LNCAP (cell line): Measurements from ENCODE around the gene VWC2.
A peak's percentile ranks its signal among the peaks of the same experiment; 100 is the strongest.

Experiments used
- TF ChIP-seq, protein P1 (sequence below): fragments of 450-650 bp; IDR thresholded peaks from 2 replicates; pipeline ENCODE4 v1.5.1; 2017; ENCODE audit warnings: mild to moderate bottlenecking

VWC2 gene

DNA sequence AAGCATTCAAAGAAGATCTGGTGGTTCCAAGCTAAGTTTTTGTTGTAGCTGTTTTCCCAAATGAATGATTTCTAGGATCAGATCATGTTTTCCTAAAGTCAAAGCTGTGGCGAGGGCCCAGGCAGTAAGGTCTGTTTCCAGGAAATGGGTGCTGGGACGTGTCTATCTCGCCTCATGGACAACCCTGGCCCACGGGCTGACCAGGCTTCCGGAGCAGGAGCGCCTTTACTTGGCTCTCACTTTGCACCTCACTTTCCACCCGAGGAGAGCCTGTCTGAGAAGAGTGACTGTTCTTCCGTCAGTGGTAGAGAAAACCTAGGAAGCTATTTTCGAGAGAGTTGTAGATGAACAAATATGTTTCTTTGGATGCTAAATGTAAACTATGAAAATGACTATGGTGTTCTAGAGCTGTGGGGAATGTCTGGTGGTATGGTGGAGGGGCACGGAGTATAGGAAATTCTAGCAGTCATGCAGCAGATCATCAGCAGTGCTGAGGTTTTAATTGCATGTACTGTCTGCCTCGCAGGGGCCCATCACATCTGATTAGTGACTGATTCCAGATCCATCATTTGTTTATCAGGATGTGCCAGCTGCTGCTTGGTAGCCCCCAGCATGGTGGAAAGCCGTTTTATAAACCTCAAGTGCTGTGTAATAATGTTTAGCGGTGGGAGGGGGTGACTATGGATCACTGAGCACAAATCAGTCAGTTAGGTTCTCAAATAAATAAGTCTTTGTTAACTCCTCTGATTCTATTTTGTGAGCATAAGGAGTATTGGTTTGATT lies 66.6 kb downstream of the VWC2 start:
- TF ChIP-seq, protein P1, sequence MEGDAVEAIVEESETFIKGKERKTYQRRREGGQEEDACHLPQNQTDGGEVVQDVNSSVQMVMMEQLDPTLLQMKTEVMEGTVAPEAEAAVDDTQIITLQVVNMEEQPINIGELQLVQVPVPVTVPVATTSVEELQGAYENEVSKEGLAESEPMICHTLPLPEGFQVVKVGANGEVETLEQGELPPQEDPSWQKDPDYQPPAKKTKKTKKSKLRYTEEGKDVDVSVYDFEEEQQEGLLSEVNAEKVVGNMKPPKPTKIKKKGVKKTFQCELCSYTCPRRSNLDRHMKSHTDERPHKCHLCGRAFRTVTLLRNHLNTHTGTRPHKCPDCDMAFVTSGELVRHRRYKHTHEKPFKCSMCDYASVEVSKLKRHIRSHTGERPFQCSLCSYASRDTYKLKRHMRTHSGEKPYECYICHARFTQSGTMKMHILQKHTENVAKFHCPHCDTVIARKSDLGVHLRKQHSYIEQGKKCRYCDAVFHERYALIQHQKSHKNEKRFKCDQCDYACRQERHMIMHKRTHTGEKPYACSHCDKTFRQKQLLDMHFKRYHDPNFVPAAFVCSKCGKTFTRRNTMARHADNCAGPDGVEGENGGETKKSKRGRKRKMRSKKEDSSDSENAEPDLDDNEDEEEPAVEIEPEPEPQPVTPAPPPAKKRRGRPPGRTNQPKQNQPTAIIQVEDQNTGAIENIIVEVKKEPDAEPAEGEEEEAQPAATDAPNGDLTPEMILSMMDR, result no peak

DNA sequence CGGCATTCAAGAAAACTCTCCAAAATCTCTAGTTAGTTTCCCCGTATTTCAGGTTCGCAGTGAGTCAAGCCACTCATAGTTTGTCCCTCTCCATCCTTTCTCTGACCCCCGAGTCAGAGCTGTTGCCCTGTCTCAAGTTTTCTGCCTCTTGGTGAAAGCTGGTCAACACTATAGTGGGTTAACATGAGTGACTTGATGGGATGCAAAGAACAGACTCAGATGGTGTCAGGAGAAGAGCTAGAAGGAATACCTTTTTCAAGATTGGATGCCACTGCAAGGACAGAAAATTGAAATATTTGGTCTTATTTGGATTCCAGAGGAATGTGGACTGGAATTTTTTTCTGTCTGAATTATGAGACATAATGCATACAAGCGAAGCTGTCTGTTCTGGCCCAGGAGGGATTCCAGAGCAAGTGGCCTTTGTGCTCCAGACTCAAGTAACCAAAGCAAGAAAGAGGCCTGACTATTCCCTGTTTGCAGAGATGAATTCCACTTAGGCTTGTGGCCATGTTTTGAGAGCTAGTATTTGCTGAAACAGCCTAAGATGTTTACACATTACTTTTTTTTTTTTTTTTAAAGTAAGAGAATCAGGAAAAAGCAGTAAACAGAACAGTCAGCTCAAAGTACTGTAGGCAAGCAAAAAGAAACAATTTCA lies 67.4 kb downstream of the VWC2 start:
- TF ChIP-seq, protein P1, result no peak

DNA sequence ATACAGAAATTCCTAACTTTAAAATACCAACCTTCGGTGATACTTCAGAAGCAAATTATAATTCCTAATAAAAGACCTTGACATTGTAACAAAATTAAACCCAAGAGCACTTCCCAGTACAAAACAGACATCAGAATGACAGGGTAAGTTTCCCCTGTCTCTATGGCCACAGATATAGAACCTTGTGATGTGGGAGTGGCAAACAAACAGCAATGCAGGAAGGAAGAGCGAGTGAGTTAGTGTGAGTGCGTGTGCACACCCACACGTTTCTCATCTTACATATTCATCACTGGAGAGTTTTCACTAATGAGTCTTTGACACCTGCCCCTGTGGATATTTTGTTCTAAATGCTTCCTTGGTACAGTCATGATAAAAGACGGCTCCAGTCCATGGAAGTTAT lies 72.2 kb downstream of the VWC2 start:
- TF ChIP-seq, protein P1, result no peak

DNA sequence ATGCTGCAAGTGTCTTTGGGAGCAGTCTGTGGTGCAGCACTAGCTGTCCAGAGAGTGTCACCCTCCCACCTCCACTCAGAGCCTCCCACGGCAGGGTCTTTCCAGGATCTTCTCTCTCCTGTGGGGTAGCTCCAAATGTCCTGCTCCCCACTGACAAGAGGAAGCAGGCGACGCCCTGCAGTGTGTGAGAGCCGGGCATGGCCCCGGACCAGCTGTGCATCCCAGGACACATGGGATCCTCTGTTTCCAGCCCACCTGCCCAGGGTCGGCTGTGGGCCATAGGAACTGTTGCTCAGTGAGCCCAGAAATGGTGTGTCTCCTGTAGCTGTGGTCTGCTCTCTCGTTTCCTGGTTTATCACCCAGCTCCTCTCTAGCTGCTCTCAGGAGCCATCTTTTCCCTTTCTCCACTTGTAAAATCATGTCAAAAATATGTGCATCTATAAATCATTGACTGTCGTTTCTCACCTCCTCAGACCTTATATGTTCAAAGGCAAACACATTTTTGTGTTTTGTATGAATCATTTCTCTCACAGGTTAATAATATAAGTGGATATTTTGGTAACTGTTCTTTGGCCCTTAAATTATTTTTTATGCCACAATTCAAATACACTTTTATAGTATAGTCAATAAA lies 74.9 kb downstream of the VWC2 start:
- TF ChIP-seq, protein P1, result no peak

DNA sequence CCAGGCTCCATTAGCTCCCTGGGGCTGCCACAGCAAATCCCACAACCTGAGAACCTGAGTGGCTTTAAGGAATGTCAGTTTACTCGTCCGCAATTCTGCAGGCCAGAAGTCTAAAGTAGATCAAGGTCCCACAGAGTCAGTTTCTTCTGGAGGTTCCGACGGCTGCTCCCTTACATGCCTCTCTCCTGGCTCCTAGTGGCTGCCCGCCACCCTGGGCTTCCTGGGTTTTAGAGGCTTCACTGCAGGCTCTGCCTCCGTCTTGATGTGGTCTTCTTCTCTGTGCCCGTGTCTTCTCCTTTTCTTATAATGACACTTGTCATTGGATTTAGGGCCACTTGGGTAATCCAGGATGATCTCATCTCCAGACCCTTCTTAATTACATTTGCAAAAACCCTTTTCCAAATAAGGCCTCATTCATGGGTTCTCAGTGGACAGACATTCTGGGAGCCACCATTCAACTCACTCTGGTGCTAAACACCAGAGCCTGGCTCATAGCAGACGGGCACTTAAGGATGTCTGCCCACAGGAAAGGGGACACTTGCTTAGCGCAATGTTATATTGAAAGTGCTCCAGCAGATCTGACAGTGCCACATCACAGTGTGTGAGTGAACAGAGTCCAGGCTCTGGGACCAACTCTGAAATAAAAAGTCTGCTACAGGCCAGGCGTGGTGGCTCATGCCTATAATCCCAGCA lies 77.6 kb downstream of the VWC2 start:
- TF ChIP-seq, protein P1, result no peak

DNA sequence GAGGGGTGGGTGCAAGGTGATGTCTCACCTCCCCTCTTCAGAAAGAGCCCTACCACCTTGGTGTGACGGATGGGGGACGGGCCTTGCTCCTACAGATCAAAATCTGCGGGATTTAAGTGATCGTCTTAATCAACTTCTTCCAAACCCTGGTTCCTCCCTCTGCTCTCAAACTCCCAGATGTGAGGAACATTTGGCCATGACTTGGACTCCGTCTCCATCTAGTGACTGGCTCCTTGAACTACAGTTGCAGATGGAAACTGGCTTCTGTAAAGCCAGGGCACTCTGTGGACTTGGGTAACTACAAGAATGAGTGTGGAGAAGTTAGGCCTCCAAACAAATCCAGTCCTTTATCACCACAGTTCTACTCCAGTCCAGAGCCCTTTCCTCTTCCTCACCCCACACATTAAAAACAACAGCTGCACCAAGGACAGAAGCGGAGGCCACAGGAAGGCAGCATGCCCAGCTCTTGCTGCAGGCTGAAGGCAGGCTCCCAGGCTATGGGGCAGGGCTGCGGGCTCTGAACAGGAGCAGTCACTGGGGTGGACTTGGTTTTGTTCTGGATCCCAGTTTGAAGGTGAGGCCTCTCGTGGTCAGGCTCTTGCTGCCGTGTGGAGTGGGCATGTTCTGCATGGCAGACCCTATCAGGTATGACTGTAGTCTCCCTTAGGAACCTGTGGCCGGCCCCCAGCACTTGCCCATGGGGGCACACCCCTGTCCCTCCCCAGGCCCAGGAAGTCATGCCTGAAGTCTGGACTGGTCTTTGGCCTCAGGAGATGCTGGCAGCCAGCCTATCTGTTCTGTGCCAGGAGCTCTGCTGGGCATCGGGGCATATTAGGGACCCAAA lies 79.4 kb downstream of the VWC2 start:
- TF ChIP-seq, protein P1, result peak; percentile 90
